GM12891 (cell line): ENCODE measurements around the gene RLN2.

Experiments
- POLR2A ChIP-seq: IDR thresholded peaks from 2 replicates; pipeline ENCODE4 v1.6.1; 2011; ENCODE audit warnings: low read depth, low read length, control low read depth
- TAF1 ChIP-seq: IDR thresholded peaks from 2 replicates; pipeline ENCODE4 v1.6.1; 2011; ENCODE audit warnings: low read depth, low read length, control low read depth

DNA sequence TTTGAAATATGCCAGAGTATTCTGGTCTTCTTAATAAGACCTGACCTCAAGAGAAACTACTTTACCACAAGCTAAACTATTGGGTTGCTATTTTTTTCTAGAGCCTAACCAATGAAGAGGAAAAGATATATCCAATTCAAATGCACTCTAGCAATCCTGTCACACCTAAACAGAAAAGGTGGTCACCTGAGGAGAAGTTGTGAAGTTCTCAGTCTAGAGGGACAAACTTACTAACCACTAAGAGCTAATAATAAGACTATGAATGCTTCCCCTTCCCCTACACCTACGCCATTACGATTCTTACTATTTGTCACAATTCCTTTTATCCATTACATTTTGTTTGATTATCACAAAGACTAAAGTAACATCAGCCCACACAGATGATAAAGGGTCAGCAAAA is 29.7 kb downstream of the RLN2 start:
- TF ChIP-seq TAF1 (no peak), POLR2A (no peak)
